OCI-LY7 (cell line): Measurements from ENCODE around the gene SEMA3C. TPM values are rescaled to one million over a fixed set of nuclear protein-coding genes. Genes with fewer than 3 reads are reported as not detected.

Experiments
- BruUV-seq: library from RNA; stranded (reverse); fragments of 400-500 nt; replicated peaks from 2 replicates; lab custom pipeline; 2021; lab: Mats Ljungman, UMichigan
- CTCF ChIA-PET: fragments of 300-600 bp; sonication (Branson Sonifier 250); formaldehyde crosslinking; loops from one replicate; lab custom pipeline; 2022; ENCODE audit warnings: antibody characterized with exemption; ENCODE audit not compliant: unreplicated experiment; lab: Charles Lee
- POLR2A ChIA-PET: fragments of 300-600 bp; sonication (Branson Sonifier 250); formaldehyde crosslinking; loops from one replicate; lab custom pipeline; 2022; ENCODE audit warnings: antibody characterized with exemption; lab: Charles Lee
- DNase-seq: peaks from one replicate; pipeline ENCODE4 v3.0.0-alpha.2; 2015; ENCODE audit warnings: low spot score
- H2AFZ ChIP-seq: fragments of 200-600 bp; sonication (generic), shearing (Covaris generic); 2 replicates; pipeline ENCODE4 v1.6.1; 2014; ENCODE audit warnings: mild to moderate bottlenecking, antibody characterized with exemption, low read length, moderate library complexity
- H3K27ac ChIP-seq: fragments of 200-600 bp; sonication (generic); 2 replicates; pipeline ENCODE4 v1.5.1; 2014; ENCODE audit warnings: mixed run types, low read depth, mild to moderate bottlenecking, moderate library complexity, low read length, inconsistent platforms; ENCODE audit not compliant: poor library complexity, severe bottlenecking
- H3K36me3 ChIP-seq: fragments of 200-600 bp; sonication (generic); 2 replicates; pipeline ENCODE4 v1.6.1; 2014; ENCODE audit warnings: mild to moderate bottlenecking, antibody characterized with exemption, low read length, moderate library complexity, mixed read lengths; ENCODE audit not compliant: insufficient read depth
- H3K4me1 ChIP-seq: fragments of 200-600 bp; sonication (generic); 2 replicates; pipeline ENCODE4 v1.5.1; 2014; ENCODE audit warnings: mild to moderate bottlenecking, low read length; ENCODE audit not compliant: insufficient read depth, poor library complexity, severe bottlenecking
- H3K4me2 ChIP-seq: fragments of 200-600 bp; sonication (generic); 2 replicates; pipeline ENCODE4 v1.6.1; 2014; ENCODE audit warnings: mild to moderate bottlenecking, low read length
- H3K4me3 ChIP-seq: fragments of 200-600 bp; sonication (generic); 2 replicates; pipeline ENCODE4 v1.5.1; 2014; ENCODE audit warnings: mild to moderate bottlenecking, low read depth, low read length; ENCODE audit not compliant: poor library complexity, severe bottlenecking
- H3K79me2 ChIP-seq: fragments of 200-600 bp; sonication (generic); 2 replicates; pipeline ENCODE4 v1.6.1; 2016; ENCODE audit warnings: low read depth, mild to moderate bottlenecking, low read length, moderate library complexity, mixed read lengths; ENCODE audit not compliant: insufficient read depth
- H3K9me2 ChIP-seq: fragments of 200-600 bp; sonication (generic); 2 replicates; pipeline ENCODE4 v1.6.1; 2016; ENCODE audit warnings: mild to moderate bottlenecking, low read length, mixed read lengths; ENCODE audit not compliant: insufficient read depth
- H3K9me3 ChIP-seq: fragments of 200-600 bp; sonication (generic); 2 replicates; pipeline ENCODE4 v1.6.1; 2014; ENCODE audit warnings: mild to moderate bottlenecking, mixed run types, low read length, mixed read lengths
- H4K20me1 ChIP-seq: fragments of 200-600 bp; sonication (generic); 2 replicates; pipeline ENCODE4 v1.6.1; 2014; ENCODE audit warnings: mild to moderate bottlenecking, antibody characterized with exemption, low read length, moderate library complexity, mixed read lengths; ENCODE audit not compliant: insufficient read depth
- CTCF ChIP-seq: fragments of 200-600 bp; sonication (generic); conservative IDR thresholded peaks from 2 replicates; pipeline ENCODE4 v1.5.1; 2014; ENCODE audit warnings: mild to moderate bottlenecking, antibody characterized with exemption, low read length, moderate library complexity, mixed read lengths
- EZH2phosphoT487 ChIP-seq: fragments of 200-600 bp; sonication (generic); IDR thresholded peaks from 2 replicates; pipeline ENCODE4 v1.6.1; 2018; ENCODE audit warnings: low read depth, borderline replicate concordance, mild to moderate bottlenecking, mixed run types, antibody characterized with exemption, low read length, moderate library complexity, mixed read lengths
- intact Hi-C: fragments of 100-400 bp; cut with micrococcal nuclease; formaldehyde crosslinking; loops from one replicate; pipeline ENCODE4 v1.10.0; 2022; ENCODE audit not compliant: unreplicated experiment
- total RNA-seq, 2 experiments: library from RNA; depleted of rRNA in 1 of 2; stranded (reverse); fragments of >200 nt in 1 of 2; shearing (Covaris generic) in 1 of 2; gene quantifications; 2 replicates each; pipeline ENCODE4 v1.2.3, GENCODE V29; 2014 to 2022

The SEMA3C gene
- total RNA-seq, 2 experiments from 2014 or later = not detected

DNA sequence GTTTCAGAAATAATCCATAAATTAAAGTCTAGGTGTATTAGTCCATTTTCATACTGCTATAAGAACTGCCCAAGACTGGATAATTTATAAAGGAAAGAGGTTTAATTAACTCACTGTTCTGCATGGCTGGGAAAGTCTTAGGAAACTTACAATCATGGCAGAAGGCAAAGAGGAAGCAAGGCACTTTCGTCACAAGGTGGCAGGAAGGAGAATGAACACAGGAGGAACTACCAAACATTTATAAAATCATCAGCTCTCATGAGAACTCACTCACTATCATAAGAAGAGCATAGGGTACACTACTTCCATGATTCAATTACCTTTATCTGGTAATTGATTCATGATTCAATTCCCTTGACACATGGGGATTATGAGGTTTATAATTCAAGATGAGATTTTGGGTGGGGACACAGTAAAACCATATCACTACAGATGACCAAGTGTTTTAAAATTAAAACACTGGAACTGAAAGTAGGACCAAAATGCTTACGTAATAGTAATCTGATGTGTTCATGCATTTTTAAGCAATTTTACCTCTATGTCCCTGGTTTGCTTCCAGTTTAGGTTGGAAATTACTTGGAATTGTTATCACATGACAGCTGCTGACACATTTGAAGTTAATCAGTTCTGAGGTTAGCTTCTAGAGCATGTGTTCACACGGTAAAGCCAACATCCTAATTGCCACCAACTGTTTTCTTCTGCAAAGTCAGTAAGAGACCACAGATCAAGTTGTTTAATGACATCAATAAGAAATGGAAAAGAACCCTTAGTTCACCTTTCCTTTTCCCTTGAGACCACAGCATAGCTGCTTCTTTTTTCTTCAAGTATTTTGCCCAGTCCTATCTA, 48.4 kb upstream of the SEMA3C start:
- Histone ChIP-seq H3K4me1 (no peaks in the 10 kb centered on the region), H3K36me3 (no peaks in the 10 kb centered on the region), H3K9me3 (no peaks in the 10 kb centered on the region), H2AFZ (no peak overlapping the region), H3K79me2 (no peaks in the 10 kb centered on the region), H4K20me1 (no peaks in the 10 kb centered on the region), H3K27ac (no peak overlapping the region), H3K4me3 (no peak overlapping the region), H3K4me2 (no peak overlapping the region), H3K9me2 (0 out of 2 replicates have a peak, but pooled peaks cover 4% of the 10 kb centered on the region)
- CTCF ChIA-PET = no interaction called here
- BruUV-seq = no TSS peak
- DNase-seq = no peak
- TF ChIP-seq EZH2phosphoT487 = no peak
- no peak for TF ChIP-seq CTCF
- POLR2A ChIA-PET = no interaction called here
- intact Hi-C loops = no loop called here

- intact Hi-C loops = no loop called here
- H3K9me2 ChIP-seq = no peaks in the 10 kb centered on the region
- no peak for DNase-seq
- no peak overlapping the region for H3K27ac ChIP-seq
- no peak for TF ChIP-seq CTCF
- no peak for TF ChIP-seq EZH2phosphoT487
- POLR2A ChIA-PET = interaction anchor here (0.7 kb wide), 2 partner anchors 102 to 610 kb away, joined by 3 to 4 read pairs; no protein-coding TSS in a partner anchor
- H2AFZ ChIP-seq = no peak overlapping the region
- BruUV-seq = no TSS peak
- CTCF ChIA-PET = no interaction called here
- no peaks in the 10 kb centered on the region for H3K79me2 ChIP-seq
- no peaks in the 10 kb centered on the region for H3K36me3 ChIP-seq
- H3K4me3 ChIP-seq = no peak overlapping the region
- H3K4me1 ChIP-seq = no peaks in the 10 kb centered on the region
- H3K9me3 ChIP-seq = no peaks in the 10 kb centered on the region
- H3K4me2 ChIP-seq = no peak overlapping the region
- H4K20me1 ChIP-seq = no peaks in the 10 kb centered on the region
These were observed 41.5 kb upstream of the SEMA3C start for GRCh38 chr7:80960244-80960795.
